Activated effector memory CD4-positive, alpha-beta T cell treated with Interleukin-2 at 50 U/mL for 16 hours (primary cell): ENCODE results near the gene PRDM11.

Experiments
- DNase-seq: peaks from one replicate; pipeline ENCODE4 v3.0.0-alpha.2; 2020

PRDM11 gene

GRCh38 chr11:45158210-45158731 lies 11.8 kb downstream of the PRDM11 start:
- no peak for DNase-seq

GRCh38 chr11:45158891-45159605 lies 12.6 kb downstream of the PRDM11 start:
- no peak for DNase-seq

- DNase-seq = no peak
Observed at GRCh38 chr11:45159781-45160365, 13.4 kb downstream of the PRDM11 start.

GRCh38 chr11:45161252-45162063 lies 15.0 kb downstream of the PRDM11 start:
- DNase-seq = no peak

GRCh38 chr11:45162064-45162375 lies 15.6 kb downstream of the PRDM11 start:
- no peak for DNase-seq

GRCh38 chr11:45162916-45163879 lies 16.8 kb downstream of the PRDM11 start:
- DNase-seq = no peak

- DNase-seq = no peak
Observed at GRCh38 chr11:45163956-45164575, 17.6 kb downstream of the PRDM11 start.

- DNase-seq = no peak
Observed at GRCh38 chr11:45165386-45165785, 18.9 kb downstream of the PRDM11 start.

- no peak for DNase-seq
Observed at GRCh38 chr11:45165806-45166603, 19.6 kb downstream of the PRDM11 start.

GRCh38 chr11:45166604-45166897 lies 20.1 kb downstream of the PRDM11 start:
- no peak for DNase-seq

GRCh38 chr11:45167283-45167682 lies 20.8 kb downstream of the PRDM11 start:
- no peak for DNase-seq

GRCh38 chr11:45168366-45169130 lies 22.1 kb downstream of the PRDM11 start:
- DNase-seq = no peak

- DNase-seq = no peak
Observed at GRCh38 chr11:45169310-45170072, 23.1 kb downstream of the PRDM11 start.

GRCh38 chr11:45170484-45170883 lies 24.0 kb downstream of the PRDM11 start:
- no peak for DNase-seq

- DNase-seq = no peak
Observed at GRCh38 chr11:45171550-45171949, 25.1 kb downstream of the PRDM11 start.

- DNase-seq = no peak
Observed at GRCh38 chr11:45173064-45173463, 26.6 kb downstream of the PRDM11 start.

- DNase-seq = no peak
Observed at GRCh38 chr11:45174168-45174835, 27.9 kb downstream of the PRDM11 start.

- no peak for DNase-seq
Observed at GRCh38 chr11:45174963-45175362, 28.5 kb downstream of the PRDM11 start.

GRCh38 chr11:45176996-45177395 lies 30.6 kb downstream of the PRDM11 start:
- no peak for DNase-seq
